GM18861 (cell line): Measurements from ENCODE around the gene AGBL5.
A peak's percentile ranks its signal among the peaks of the same experiment; 100 is the strongest.

Experiments
- ATAC-seq: cut with Tn5 transposase; IDR thresholded peaks from one replicate; pipeline ENCODE4 v1.9.1; 2021; ENCODE audit not compliant: unreplicated experiment

The AGBL5 gene

DNA sequence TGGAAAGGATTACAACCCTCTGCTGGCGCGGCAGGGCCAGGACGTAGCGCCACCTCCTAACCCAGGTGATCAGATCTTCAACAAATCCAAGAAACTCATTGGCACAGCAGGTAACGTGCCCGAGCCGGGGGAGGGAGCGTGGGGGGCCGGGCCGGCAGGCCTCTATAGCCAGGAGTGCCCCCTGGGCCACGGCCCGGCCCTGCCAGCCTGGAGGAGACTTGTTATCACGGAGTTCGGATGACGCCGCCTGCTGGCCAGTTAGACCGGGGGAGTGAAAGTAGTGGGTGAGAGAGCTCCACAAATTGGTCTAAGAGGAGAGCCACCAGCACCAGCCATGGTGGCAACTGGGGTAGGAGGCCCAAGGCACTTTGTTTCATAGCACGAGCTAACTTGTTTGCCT is 27.3 kb upstream of the AGBL5 start:
- no peak for ATAC-seq

DNA sequence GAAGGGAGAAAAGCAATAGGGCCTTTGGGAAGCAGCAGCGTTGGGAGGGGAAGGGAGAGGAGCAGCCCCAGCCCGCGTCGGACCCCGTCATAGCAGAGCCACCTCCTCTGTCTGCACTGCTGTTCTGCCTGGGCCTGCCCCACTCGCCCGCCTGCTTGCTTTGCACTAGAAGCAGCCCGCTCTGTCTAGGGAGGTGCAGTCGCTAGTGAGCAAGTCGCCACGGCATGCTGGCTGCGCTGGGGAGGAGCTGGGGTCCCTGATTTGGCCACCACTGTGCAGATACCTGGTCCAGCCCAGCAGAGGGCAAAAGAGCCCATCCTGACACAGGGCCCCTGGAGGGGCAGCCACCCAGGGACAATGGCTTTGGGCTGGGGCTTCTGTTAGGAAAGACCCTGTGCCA is 26.7 kb upstream of the AGBL5 start:
- ATAC-seq = no peak

DNA sequence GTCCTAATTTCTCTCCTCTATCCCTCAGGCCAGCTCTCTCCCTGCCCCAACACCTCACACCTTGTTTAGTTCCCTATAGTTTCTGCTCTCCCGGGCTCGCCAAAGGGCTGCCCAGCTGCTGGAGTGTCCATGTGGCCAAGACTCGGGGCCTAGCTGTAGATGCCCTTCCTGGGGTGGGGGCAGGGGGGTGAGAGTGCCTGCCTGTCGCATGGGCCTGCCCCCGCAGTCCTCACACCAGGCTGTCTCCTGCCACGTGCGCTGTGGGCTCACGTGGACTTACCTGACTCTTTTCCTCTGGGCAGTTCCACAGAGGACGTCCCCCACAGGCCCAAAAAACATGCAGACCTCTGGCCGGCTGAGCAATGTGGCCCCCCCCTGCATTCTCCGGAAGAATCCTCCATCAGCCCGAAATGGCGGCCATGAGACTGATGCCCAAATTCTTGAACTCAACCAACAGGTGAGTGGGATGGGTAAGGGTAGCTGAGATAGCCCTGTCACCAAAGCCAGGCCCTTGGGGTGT is 26.1 kb upstream of the AGBL5 start:
- no peak for ATAC-seq

DNA sequence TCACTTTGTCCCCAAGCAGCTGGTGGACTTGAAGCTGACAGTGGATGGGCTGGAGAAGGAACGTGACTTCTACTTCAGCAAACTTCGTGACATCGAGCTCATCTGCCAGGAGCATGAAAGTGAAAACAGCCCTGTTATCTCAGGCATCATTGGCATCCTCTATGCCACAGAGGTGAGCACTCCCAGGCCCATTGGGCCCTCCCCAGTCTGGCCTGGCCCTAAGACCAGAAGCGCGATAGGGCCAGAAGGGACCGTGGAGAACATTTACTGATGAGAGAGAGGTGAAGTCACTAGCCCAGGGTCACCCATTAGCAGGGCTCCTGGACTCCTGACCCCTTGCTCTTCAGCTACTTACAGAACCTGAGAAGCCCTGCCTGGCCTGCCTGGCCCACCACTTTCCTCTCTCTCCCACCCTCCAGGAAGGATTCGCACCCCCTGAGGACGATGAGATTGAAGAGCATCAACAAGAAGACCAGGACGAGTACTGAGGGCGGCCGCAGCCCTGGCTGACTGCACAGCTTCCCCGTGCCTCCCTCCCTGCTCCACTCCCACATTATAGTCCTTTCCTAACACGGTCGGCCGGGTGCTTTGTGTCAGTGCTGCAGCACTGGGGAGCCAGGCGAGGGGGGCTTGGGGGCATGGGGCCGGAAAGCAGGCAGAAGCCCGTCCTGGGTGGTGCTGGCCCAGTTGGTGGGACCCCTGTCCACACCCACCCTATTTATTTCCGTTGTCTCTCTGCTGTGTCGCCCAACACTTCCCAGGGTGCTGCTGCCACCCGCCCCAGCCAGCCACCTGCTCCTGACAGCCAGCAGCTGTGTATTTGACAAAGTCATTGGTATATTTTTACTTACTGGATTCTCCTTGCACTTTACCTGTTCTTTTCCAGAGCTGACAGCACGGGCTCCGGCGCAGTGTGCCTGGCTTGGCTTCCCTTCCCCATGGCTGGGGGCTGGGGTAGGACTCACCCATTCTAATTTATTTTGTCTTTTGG is 25.3 kb upstream of the AGBL5 start:
- ATAC-seq = no peak

DNA sequence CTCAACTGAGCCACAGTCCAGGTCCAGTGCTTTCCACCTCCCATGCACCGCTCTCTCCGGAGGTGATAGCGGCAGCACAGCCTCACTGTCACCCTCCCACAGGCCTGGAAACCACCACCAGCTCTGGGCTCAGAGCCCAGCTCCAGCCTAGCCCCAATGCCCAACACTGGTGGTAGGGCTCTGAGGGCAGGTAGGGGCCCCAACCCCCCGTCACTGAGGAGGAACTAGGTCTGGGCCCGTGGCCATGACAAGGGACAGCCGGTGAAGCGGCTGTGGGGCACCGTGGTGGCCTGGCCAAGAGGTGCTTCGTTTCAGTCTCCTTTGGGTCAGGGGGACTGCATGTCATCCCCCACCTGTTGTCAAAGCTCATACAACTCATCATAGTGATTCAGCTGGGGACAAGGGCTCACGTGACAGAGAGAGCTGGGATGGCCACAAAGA is 24.2 kb upstream of the AGBL5 start:
- ATAC-seq = no peak

DNA sequence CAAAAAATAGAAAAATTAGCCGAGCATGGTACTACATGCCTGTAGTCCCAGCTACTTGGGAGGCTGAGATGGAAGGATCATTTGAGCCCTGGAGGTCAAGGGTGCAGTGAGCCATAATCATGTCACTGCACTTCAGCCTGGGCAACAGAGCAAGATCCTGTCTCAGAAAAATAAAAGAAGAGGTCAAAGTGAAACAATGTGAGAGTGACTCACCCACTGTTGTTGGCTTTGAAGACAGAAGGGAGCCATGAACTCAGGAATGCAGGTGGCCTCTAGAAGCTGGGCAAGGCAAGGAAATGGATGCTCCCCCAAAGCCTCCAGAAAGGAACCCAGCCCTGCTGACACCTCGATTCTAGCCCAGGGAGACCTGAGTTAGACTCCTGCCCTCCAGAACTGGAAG is 22.4 kb upstream of the AGBL5 start:
- ATAC-seq = no peak

DNA sequence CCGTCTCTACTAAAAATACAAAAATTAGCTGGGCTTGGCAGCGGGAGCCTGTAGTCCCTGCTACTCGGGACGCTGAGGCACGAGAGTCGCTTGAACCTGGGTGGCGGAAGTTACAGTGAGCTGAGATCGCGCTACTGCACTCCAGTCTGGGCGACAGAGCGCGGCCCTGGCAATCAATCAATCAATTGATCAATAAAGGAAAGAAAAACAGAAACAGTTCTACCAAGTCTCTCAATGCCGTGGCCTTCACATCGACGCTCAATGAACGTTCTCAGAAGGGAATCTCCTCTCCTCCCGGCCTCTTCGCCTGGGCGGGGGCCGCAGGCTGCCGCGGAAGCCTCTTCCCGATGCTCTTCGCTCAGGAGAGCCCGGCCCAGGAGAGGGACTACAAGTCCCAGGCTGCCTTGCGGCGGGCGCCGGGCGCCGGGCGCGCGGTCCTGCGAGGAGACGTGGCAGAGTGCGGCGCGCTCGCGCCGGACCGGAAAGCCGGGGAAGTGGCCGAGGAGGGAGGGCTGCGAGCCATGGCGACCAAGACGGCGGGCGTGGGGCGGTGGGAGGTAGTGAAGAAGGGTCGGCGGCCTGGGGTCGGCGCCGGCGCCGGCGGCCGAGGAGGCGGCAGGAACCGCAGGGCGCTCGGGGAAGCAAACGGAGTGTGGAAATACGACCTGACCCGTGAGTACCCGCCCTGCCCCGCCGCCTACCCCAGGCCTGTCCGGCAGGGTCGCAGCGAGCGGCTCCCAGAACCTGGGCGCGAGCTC is 18.8 kb upstream of the AGBL5 start, which contains the start of gene TMEM214:
Gene TMEM214 (plus strand): TSS at position 471 of the 758 bp plus-strand sequence. CDS start 51 bp downstream, at position 522.
- peak; percentile 93 for ATAC-seq

DNA sequence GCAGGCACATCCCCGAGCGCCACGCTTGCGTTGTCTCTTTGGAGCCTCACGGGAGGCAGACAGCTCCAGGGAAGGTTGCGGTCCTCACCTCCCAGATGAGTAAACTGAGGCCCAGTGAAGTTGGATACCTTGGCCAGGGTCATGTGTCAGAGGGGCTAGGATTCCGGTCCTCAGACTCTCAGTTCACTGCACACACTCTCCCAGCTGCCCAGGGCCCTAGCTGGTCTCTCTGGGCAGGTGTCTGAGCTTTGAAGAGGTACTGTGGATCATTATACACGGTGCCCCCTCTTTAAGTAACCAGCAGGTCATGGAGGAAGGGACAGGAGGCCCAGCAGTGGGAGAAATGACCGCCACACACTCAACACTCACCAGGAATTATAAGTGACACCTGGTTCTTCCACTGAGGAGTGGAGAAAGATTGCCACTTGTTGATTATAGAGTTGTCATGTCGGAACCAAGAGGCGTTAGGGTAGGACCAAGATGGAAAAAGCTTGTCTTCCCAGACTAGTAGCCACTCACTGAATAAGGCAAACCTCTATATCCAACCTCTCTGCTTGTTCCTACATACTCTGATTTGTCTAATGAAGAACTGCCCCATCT is 18.1 kb upstream of the AGBL5 start:
- ATAC-seq = no peak

DNA sequence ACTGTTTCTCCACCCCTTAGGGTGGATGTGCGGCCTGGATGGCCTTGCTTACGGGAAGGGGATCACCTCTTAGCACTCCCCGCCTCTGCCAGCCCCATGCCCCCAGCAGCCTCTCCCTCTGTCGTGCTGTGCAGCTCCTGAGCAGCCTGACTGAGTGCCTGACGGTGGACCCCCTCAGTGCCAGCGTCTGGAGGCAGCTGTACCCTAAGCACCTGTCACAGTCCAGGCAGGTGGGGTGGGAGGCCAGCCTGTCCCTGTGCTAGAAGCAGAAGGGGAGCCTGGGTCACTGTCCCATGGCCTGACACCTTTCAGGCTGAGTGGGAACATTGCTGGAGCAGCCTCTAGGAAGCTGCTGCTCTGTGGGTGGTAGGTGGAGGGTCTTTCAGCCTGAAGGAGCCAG is 13.5 kb upstream of the AGBL5 start:
- no peak for ATAC-seq

DNA sequence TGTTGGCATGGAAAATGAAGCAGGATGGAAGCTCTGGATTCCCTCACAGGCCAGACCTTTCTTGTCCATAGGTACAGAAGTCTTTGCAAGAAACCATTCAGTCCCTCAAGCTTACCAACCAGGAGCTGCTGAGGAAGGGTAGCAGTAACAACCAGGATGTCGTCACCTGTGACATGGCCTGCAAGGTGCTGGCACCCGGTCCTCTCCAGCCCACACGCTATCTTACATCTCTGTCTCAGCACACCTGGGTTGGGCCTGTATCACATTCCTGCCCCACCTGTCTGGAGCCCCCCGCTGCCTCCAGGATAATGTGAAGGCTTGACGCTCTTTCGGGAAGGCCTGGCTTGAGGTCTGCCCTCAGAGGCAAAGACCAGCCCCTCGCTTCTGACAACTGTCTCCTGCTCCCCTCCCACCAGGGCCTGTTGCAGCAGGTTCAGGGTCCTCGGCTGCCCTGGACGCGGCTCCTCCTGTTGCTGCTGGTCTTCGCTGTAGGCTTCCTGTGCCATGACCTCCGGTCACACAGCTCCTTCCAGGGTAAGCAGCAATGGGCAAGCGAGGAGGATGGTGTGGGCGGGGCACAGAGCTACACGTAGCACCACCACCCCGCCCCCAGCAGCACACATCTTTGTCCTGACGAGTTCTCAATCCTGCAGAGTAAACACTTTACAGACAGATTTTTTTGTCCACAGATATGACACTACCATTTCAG is 12.7 kb upstream of the AGBL5 start:
- no peak for ATAC-seq

DNA sequence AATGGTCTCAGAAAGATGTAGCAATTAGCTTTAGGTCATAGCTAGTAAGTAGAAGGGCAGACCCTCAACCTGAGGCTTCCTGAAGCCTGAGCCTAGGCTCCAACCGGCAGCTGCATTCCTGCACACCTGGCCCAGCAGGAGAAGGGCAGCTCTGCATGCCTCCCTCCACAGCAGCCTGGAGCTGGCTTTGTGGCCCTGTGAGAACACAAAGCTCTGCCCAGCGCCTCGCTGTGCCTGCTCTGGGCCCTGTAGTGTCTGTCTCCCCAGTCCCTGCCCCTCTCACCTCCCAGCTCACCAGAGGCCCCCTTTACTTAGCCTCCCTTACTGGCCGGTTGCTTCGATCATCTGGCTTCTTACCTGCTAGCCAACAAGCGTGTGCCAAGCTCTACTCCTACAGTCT is 12.0 kb upstream of the AGBL5 start:
- ATAC-seq = no peak

DNA sequence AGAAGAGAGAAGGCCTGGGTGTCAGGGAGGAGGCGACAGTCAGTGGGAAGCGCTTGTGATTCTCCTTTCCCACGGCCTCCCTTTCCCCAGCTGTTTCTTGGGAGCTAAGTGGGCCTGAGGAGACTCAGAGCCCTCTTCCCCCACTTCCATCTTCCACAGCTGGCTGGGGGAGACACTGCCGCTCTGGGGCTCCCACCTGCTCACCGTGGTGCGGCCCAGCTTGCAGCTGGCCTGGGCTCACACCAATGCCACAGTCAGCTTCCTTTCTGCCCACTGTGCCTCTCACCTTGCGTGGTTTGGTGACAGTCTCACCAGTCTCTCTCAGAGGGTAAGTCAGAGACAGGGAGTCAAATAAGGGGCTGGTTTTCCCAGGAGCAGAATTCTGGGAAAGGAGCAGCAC is 11.6 kb upstream of the AGBL5 start:
- ATAC-seq = no peak

DNA sequence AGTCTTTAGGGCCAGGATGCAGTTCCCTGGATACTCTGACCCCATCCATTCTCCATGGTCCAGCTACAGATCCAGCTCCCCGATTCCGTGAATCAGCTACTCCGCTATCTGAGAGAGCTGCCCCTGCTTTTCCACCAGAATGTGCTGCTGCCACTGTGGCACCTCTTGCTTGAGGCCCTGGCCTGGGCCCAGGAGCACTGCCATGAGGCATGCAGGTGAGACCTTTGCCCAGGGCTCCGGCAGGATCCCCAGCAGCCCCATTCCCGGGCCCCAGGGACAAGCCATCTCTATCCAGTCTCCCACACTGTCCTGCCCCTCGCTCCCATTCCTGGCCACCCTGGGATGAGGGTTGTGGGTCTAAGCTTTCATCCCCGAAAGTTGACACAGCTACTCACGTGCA is 11.2 kb upstream of the AGBL5 start:
- ATAC-seq = no peak

DNA sequence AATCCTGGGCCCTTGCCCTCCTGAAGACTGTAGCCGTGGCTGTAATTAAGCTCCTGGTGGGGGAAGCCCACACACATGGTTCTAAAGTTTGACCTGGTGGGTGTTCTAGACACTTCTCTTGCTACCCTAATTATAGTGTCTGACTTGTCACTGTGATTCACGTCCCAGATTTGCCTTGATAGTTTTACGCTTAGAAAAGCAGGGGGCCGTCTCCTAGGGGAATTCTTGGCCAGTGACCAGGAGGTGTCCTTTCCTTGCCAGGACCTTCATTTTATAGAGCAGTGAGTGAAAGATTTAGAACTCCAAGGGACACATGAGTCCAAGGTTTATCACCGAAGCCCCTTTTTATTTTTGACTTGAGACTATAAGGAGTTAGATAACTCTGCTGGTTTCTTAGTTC is 9.7 kb upstream of the AGBL5 start:
- ATAC-seq = no peak

DNA sequence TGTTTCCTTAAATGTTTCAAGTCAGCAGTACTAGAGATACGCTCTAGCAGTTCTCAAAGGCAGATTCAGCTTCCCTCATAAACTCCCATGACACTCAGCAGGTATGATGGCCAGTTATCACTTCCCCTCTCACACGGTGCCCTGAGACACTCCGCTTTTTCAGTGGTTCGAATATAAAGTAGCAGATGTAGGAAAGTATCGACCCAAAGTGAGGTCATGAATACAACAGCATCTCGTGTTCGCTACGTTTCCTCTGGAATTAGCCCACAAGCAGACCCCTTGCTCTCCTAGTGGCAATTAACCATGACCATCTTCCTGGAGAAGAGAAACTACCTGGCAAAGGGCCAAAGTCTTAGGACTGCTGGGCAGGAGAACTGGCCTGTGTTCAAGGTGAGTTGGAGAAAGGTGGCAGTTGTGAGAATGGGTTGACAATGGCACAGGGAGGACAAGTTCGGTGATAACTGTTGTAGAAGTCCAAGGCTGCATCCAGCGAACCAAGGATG is 9.3 kb upstream of the AGBL5 start:
- peak; percentile 57 for ATAC-seq

DNA sequence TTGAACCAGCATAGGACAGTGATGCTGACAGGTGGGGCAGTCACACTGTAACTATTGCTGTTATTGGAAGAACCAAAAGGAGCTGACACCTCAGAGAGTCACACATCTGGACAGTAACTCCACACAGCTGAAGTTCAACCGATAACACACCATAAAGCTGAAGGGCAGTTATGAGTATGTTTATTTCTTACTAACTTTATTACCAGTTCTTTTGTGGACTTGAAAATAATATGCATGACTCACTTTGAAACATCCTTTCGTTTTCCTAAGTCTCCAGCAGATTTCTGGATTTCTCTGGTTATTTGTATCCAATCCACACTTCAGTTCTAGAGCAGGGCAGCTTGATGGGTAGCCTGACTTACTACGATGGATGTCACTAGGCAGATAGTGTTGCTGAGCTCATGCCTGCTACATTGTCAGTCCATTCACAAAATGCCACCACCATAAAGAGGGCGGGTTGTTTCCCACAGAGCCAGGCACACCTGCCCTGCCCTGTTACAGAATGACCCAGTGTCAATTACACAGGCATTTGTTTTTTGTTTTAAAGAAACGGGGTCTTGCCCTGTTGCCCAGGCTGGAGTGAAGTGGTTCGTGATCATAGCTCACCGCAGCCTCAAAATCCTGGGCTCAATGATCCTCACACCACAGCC is 8.4 kb upstream of the AGBL5 start:
- no peak for ATAC-seq

DNA sequence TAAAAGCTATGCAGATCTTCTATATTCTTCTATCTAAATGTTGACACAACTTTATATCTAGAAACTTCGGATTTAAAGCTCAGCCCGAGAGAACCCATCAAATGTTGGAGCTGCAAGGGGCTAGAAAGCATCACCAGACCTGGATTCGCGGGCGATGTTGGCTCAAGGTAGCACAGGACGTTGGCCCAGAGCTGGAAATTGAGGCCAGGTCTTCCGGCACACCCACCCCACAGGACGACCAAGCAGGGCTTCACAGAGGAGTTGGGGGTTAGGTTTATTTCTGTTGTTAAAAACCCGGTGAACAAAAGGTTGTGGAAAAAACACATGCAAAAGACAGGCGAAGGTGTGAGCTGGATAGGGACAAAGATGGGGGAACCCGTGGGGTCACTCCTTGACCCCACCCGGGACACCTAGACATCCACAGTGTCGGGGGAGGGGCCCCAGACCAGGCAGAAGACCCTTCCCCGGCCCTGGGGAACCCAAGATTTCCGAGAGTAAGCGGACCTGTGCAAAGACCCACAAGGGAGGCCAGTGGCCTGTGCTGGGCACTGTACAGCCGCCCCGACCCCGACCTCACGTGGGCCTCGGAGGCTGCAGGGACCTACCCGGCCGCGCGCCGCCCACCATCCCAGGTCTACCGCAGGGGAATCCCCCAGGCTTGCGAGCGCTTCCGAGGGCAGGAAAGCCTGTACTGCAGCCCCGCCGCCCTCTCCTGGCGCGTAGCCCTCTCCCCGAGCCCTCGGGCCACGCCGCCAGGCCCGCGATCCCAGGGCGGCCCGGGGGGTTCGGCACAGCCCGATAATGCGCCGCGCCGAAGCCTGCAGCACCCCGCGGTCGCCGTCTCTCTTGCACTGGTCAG is 1.8 kb upstream of the AGBL5 start:
- peak; percentile 8 for ATAC-seq

DNA sequence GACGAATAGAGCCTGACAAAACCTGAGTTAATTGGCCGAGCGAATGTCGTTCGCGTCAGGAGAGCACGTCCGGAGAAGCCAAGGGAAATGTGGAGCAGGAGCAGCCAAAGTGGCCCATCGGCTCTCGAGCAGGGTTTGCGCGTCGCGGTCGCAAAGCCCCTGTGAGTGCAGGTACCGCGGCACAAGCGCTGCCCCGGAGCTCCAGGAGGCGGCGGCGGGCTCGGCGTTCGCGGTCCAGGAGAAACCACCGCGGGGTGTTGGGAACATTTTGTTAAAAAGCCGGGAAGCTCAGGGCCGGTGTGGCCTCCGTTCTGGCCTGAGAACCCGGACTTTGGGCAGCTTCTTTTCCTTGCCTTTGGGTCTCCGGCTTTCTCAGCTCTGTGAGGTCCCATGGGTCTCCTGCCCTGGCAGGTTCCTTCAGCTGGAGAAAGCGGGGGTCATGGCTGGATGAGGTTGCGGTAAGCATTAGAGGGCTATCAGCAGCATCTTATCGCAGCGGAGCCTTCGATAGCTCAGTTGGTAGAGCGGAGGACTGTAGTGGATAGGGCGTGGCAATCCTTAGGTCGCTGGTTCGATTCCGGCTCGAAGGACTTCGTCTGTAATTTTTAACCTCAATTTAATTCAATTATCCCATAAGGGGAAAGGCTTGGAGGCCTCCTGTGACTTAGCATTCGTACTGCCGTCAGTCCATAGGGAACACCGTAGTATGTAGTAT is 1.0 kb upstream of the AGBL5 start:
- ATAC-seq = peak; percentile 43
